Stomach (tissue), 4 donors: Measurements from ENCODE around the gene OR4E2.

Experiments
- EP300 ChIP-seq: sonication (generic); formaldehyde crosslinking; IDR thresholded peaks from one replicate; pipeline ENCODE4 v1.6.1; 2017; ENCODE audit warnings: antibody characterized with exemption
- POLR2A ChIP-seq, 4 donors: fragments of 450-650 bp; IDR thresholded peaks; one replicate each; pipeline ENCODE4 v1.6.1; 2016; ENCODE audit warnings: antibody characterized with exemption in 4 of 4, control low read depth in 2 of 4, mild to moderate bottlenecking in 1 of 4, moderate library complexity in 1 of 4
- POLR2AphosphoS5 ChIP-seq, 3 donors: sonication (generic); formaldehyde crosslinking; IDR thresholded peaks; one replicate each; pipeline ENCODE4 v1.6.1; 2016; ENCODE audit warnings: antibody characterized with exemption in 3 of 3
- TF ChIP-seq, protein P1 (sequence below), 7 experiments: fragments of 450-650 bp in 4 of 7; fragments of 200-600 bp in 3 of 7; sonication (generic) in 3 of 7; IDR thresholded peaks; one replicate each; pipeline ENCODE4 v1.5.1; 2016 to 2019; ENCODE audit warnings: antibody characterized with exemption in 7 of 7, control low read depth in 2 of 7, mild to moderate bottlenecking in 1 of 7

GRCh38 chr14:21652209-21652808 lies 1.3 kb upstream of the OR4E2 start:
- TF ChIP-seq, protein P1, sequence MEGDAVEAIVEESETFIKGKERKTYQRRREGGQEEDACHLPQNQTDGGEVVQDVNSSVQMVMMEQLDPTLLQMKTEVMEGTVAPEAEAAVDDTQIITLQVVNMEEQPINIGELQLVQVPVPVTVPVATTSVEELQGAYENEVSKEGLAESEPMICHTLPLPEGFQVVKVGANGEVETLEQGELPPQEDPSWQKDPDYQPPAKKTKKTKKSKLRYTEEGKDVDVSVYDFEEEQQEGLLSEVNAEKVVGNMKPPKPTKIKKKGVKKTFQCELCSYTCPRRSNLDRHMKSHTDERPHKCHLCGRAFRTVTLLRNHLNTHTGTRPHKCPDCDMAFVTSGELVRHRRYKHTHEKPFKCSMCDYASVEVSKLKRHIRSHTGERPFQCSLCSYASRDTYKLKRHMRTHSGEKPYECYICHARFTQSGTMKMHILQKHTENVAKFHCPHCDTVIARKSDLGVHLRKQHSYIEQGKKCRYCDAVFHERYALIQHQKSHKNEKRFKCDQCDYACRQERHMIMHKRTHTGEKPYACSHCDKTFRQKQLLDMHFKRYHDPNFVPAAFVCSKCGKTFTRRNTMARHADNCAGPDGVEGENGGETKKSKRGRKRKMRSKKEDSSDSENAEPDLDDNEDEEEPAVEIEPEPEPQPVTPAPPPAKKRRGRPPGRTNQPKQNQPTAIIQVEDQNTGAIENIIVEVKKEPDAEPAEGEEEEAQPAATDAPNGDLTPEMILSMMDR (IDR thresholded peaks at IDR 0.05): no peak
- TF ChIP-seq EP300 (no peak), POLR2A (IDR thresholded peaks at IDR 0.05) (no peak), POLR2AphosphoS5 (IDR thresholded peaks at IDR 0.05) (no peak)
